Skin epidermis (tissue), 12 donors: ENCODE measurements around the gene MRPL3.

Experiments used
- H3K27ac ChIP-seq, 21 experiments: fragments of 200-600 bp; sonication (generic) in 11 of 21; one replicate each; pipeline ENCODE4 v1.5.0; 2020; ENCODE audit warnings: mild to moderate bottlenecking in 3 of 21, inconsistent platforms in 2 of 21, moderate library complexity in 2 of 21
- H3K4me3 ChIP-seq, 7 experiments: fragments of 200-600 bp; sonication (generic) in 2 of 7; one replicate each; pipeline ENCODE4 v1.5.0; 2020; ENCODE audit warnings: inconsistent platforms in 2 of 7, mild to moderate bottlenecking in 2 of 7, moderate library complexity in 1 of 7

Gene MRPL3

DNA sequence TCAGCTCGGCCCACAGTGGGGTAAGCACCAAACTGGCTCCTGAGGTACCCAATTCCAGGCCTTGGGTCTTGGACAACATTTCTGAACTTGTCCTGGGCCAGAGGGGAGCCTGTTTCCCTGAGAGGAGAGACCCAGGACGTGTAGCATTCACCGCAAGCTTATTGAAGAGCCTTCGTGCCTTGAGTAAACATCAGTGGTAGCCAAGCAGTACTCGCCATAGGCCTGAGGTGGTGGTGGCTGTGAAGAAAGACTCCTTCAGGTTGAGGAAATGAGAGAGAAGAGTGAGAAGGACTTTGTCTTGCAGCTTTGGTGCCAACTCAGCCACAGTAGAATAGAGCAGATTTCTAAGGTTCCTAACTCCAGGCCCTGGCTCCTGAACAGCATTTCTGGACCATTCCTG, 71.0 kb downstream of the MRPL3 start:
- H3K27ac ChIP-seq, result no peak overlapping the region
- no peak overlapping the region for H3K4me3 ChIP-seq

- Histone ChIP-seq H3K4me3 (no peak overlapping the region), H3K27ac (no peak overlapping the region)
Observed at GRCh38 chr3:131427226-131427625, 75.5 kb downstream of the MRPL3 start.

DNA sequence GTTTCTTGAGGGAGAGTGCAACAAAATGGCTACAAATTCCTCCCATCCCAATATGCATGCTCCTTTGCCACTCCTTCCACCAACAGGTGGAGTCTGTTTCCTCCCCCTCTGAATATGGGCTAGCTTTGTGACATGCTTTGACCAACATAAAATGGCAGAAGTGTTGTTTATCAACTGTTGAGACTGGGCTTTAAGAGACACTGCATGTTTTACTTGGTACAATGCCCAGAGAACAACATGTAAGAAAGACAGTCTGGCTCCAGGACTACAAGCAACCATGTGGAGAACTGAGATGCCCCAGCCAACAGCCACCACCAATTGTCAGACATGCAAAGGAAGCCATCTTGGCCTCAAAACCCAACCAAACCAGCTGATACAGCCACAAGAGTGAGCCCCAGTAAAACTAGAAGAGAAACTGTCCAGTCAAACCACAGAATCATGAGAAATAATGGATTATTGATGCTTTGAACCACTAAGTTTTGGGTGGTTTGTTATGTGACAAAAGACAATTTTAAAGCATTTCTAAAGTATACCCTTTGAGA, 80.7 kb downstream of the MRPL3 start:
- Histone ChIP-seq H3K27ac (no peak overlapping the region), H3K4me3 (no peak overlapping the region)

DNA sequence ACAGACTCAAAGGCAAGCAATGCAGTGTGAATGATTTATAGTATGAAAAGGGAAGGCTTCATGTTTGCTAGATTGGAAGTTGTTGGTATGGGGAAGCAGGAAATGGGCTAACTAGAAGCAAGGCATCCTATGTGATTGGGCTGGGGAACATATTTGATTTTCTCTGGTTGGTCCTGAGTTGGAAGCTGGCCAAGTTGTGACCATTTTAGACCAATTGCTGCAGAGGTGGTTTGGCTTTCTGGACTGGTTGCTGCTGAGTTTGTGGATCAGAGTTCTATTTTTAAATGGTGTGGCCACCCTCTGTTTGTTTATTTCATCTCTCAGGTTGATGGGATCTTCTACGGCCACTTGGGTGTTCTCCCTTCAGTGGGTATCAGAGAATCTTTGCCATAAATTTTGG, 81.5 kb downstream of the MRPL3 start:
- Histone ChIP-seq H3K27ac (no peak overlapping the region), H3K4me3 (no peak overlapping the region)

- H3K4me3 ChIP-seq, result no peak overlapping the region
- no peak overlapping the region for H3K27ac ChIP-seq
Observed at GRCh38 chr3:131417751-131418150, 85.0 kb downstream of the MRPL3 start.
